Measurements from ENCODE around the gene PHOSPHO1.

The PHOSPHO1 gene

DNA sequence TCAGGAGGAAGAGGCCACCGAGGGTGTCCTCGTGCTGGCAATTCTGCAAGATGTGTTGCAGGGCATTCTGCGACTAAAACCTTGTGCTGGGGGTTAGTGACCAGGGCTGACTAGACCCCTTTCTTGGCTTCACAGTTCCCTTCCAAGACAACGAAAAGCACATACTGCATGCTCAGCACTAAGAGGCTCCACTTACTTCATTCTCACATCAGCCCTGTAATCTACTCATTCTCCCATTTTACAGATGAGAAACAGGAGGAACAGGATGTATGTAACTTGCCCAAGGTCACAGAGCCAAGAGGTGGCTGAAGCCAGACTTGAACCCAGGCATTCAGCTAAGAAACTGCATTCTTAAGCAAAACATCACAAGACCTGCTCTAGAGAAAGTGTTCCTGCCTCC lies 5.3 kb upstream of the PHOSPHO1 start:
- no peak for DNase-seq (ENCODE audit: low spot score)
- TF ChIP-seq, protein P1, sequence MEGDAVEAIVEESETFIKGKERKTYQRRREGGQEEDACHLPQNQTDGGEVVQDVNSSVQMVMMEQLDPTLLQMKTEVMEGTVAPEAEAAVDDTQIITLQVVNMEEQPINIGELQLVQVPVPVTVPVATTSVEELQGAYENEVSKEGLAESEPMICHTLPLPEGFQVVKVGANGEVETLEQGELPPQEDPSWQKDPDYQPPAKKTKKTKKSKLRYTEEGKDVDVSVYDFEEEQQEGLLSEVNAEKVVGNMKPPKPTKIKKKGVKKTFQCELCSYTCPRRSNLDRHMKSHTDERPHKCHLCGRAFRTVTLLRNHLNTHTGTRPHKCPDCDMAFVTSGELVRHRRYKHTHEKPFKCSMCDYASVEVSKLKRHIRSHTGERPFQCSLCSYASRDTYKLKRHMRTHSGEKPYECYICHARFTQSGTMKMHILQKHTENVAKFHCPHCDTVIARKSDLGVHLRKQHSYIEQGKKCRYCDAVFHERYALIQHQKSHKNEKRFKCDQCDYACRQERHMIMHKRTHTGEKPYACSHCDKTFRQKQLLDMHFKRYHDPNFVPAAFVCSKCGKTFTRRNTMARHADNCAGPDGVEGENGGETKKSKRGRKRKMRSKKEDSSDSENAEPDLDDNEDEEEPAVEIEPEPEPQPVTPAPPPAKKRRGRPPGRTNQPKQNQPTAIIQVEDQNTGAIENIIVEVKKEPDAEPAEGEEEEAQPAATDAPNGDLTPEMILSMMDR (IDR thresholded peaks at IDR 0.05; ENCODE audit: extremely low read depth, insufficient read depth, missing control alignments): no peak
- in situ Hi-C loops (cut with MboI; ENCODE audit: low pct_unique_long_range_greater_than_20kb, low sequenced_read_pairs, unreplicated experiment): no loop called here

- in situ Hi-C loops (cut with MboI; ENCODE audit: low pct_unique_long_range_greater_than_20kb, low sequenced_read_pairs, unreplicated experiment): no loop called here
- DNase-seq (ENCODE audit: low spot score): no peak
- TF ChIP-seq, protein P1 (IDR thresholded peaks at IDR 0.05; ENCODE audit: extremely low read depth, insufficient read depth, missing control alignments): no peak
Observed at GRCh38 chr17:49234509-49235080, 4.0 kb upstream of the PHOSPHO1 start.

- in situ Hi-C loops (cut with MboI; ENCODE audit: low pct_unique_long_range_greater_than_20kb, low sequenced_read_pairs, unreplicated experiment): no loop called here
- DNase-seq (ENCODE audit: low spot score): no peak
- TF ChIP-seq, protein P1 (IDR thresholded peaks at IDR 0.05; ENCODE audit: extremely low read depth, insufficient read depth, missing control alignments): no peak
Observed at GRCh38 chr17:49231563-49231894, 942 bp upstream of the PHOSPHO1 start.

DNA sequence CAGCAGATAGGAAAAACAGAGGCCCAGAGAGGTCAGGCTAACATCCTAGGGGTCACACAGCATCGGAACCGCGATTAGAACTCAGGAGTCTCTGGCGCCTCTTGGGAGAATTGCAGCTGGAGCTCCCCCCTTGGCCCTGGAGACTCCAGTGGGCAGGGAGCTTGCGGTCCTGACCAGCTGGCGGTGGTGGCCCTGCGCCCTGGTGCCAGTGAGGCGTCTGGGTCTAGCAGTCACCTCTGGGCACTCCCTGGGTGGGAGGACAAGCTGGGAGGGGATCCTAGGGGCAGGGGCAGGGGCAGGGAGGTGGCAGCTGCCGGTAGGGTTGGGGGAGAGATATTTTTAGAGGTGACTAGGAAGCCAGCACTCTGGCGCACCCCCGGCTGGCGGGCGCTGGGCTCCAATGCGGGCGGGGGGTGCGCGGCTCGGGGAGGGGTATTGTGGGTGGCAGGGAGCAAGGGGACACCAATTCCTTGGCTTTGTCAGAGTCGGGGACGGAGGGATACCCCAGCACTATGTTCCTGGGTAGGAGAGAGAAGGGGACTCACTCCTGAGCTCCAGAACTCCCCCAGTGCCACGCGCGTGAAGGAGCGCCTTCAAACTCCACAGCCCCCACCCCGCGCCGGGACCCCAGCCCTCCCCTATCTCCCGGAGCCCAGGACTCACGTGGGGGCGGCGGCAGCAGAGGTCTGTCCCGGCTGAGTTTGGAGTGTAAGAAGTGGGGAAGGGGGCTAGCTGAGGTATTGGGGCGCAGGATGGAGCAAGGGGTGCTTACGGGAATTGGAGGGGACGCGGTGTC lies 584 bp downstream of the PHOSPHO1 start:
- TF ChIP-seq, protein P1 (IDR thresholded peaks at IDR 0.05; ENCODE audit: extremely low read depth, insufficient read depth, missing control alignments): no peak
- in situ Hi-C loops (cut with MboI; ENCODE audit: low pct_unique_long_range_greater_than_20kb, low sequenced_read_pairs, unreplicated experiment): no loop called here
- DNase-seq (ENCODE audit: low spot score): no peak

DNA sequence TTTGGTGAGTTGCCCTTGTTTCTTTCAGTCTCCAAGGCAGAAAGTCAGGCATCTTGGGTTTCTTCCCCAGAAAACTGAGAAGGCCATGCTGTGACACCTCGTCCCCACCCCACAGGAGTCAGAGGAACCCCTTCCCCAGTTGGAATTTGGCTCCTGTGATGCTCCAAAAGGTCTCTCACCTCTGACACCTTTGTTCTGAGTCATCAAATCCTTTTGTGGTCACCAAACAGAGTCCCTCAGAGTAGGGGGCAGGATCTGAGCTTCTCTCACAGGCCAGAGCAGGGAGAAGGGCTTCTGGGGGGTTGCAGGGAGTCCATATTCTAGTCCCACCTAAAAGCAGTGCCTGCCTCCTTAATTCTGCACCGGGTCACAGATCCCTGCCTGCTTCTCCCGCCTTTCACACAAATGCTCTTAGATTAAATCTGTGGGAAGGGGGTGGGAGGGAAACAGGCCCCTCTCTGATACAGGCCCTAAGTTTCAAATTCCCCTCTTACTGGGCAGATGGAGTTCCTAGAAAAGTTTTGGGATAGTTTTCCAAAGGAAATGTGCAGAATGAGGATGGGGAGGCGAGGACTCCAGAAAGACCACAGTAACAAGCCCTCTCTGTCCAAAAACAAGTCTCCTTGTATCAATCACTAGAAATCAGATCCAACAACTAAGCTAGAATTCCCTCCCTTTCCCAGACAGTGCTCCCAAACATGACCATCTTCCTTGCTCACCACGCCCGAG lies 1.3 kb downstream of the PHOSPHO1 start:
- in situ Hi-C loops (cut with MboI; ENCODE audit: low pct_unique_long_range_greater_than_20kb, low sequenced_read_pairs, unreplicated experiment): no loop called here
- TF ChIP-seq, protein P1 (IDR thresholded peaks at IDR 0.05; ENCODE audit: extremely low read depth, insufficient read depth, missing control alignments): no peak
- no peak for DNase-seq (ENCODE audit: low spot score)

- peak; percentile 88 for DNase-seq (ENCODE audit: low spot score)
- TF ChIP-seq, protein P1 (IDR thresholded peaks at IDR 0.05; ENCODE audit: extremely low read depth, insufficient read depth, missing control alignments): peak; percentile 83
- in situ Hi-C loops (cut with MboI; ENCODE audit: low pct_unique_long_range_greater_than_20kb, low sequenced_read_pairs, unreplicated experiment): no loop called here
Observed at GRCh38 chr17:49227436-49228261, 2.9 kb downstream of the PHOSPHO1 start.

Measured in GM13977 (cell line).